Gastroesophageal sphincter (tissue), 4 donors: ENCODE results near the gene TAS1R3. TPM values are rescaled to one million over a fixed set of nuclear protein-coding genes. Genes with fewer than 3 reads are reported as not detected.

Experiments
- ATAC-seq: fragments of 150-250 bp; one replicate; pipeline ENCODE4 v1.9.1; 2016; ENCODE audit warnings: mild to moderate bottlenecking, moderate library complexity
- H3K27ac ChIP-seq, 4 donors: fragments of 200-600 bp; sonication (generic) in 3 of 4; 1 replicate in 3 of 4; 2 replicates in 1 of 4; pipeline ENCODE4 v1.5.1; 2016 to 2019
- H3K27me3 ChIP-seq: fragments of 200-600 bp; sonication (generic); one replicate; pipeline ENCODE4 v1.5.1; 2019
- H3K36me3 ChIP-seq, 2 donors: fragments of 200-600 bp; sonication (generic); one replicate each; pipeline ENCODE4 v1.5.1; 2019; ENCODE audit warnings: control low read depth in 1 of 2
- H3K4me1 ChIP-seq, 3 donors: fragments of 200-600 bp; sonication (generic); 1 replicate in 2 of 3; 2 replicates in 1 of 3; pipeline ENCODE4 v1.5.1; 2016 to 2019; ENCODE audit warnings: control low read depth in 2 of 3
- H3K4me3 ChIP-seq, 2 donors: fragments of 200-600 bp; sonication (generic); one replicate each; pipeline ENCODE4 v1.5.1; 2019; ENCODE audit warnings: mild to moderate bottlenecking in 1 of 2, moderate library complexity in 1 of 2
- H3K9me3 ChIP-seq, 3 donors: fragments of 200-600 bp; sonication (generic); one replicate each; pipeline ENCODE4 v1.5.1; 2017 to 2019; ENCODE audit warnings: control low read depth in 2 of 3
- EP300 ChIP-seq: sonication (generic); formaldehyde crosslinking; IDR thresholded peaks from one replicate; pipeline ENCODE4 v1.6.1; 2017; ENCODE audit warnings: antibody characterized with exemption, mild to moderate bottlenecking
- POLR2A ChIP-seq, 2 donors: fragments of 450-650 bp; IDR thresholded peaks; one replicate each; pipeline ENCODE4 v1.6.1; 2017; ENCODE audit warnings: antibody characterized with exemption in 2 of 2, mild to moderate bottlenecking in 2 of 2, moderate library complexity in 1 of 2
- POLR2AphosphoS5 ChIP-seq: sonication (generic); formaldehyde crosslinking; IDR thresholded peaks from one replicate; pipeline ENCODE4 v1.6.1; 2017; ENCODE audit warnings: antibody characterized with exemption
- WGBS, 2 donors: methylation state at CpG; one replicate each; pipeline ENCODE4 v1.1.5; 2018; ENCODE audit warnings: low coverage in 1 of 2; 5-methylcytosine and 5-hydroxymethylcytosine counted together
- total RNA-seq, 4 donors: library from RNA; depleted of rRNA; stranded (reverse); fragments of >200 nt; gene quantifications; one replicate each; pipeline ENCODE4 v1.1.0, GENCODE V29; 2016
- TF ChIP-seq, protein P1 (sequence below), 4 experiments: fragments of 200-600 bp in 2 of 4; fragments of 450-650 bp in 2 of 4; sonication (generic) in 1 of 4; IDR thresholded peaks; one replicate each; pipeline ENCODE4 v1.5.1; 2017 to 2019; ENCODE audit warnings: antibody characterized with exemption in 4 of 4, mild to moderate bottlenecking in 2 of 4, moderate library complexity in 2 of 4

Gene TAS1R3
- total RNA-seq, 4 donors from 2014 or later, result 0.12 to 0.54 (median 0.40) TPM; not detected in 1

DNA sequence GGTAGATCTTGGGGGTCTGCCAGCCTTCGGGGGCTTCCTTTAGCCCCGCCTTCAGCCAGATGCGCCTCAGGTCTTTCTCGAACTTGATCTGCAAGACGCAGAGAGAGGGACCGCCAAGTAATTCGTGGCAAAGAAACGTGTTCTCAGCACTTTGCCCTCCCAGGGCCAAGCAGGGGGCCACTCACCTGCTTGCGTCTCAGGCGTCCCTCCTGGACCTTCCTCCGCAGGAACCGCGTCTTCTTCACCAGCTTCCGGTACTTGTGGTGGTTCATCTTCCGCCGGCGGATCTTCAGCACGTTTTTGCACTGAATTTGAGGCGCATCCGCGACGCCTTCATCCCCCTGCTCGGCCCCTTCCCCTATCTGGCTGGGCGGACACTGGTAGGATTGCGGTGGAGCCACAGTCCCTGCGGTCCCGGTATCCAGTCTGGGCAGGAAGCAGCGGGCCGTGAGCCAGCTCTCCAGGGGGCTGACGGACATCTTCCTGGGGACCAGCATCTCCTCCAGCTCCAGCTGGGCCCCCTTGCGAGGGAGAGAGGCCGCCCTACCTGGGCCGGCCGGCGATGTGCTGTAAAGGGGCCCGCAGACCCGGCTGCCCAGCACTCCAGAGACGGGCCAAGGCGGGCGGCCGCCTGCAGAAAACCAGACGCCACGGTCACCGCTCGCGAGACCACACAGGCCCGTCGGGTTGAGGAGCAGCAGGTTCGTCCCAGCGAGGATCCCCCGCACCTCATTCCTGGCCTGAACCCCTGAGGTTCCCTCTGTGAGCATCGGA is 42.9 kb downstream of the TAS1R3 start:
- Histone ChIP-seq H3K27me3 (no peaks in the 10 kb centered on the region), H3K4me3 (peak overlapping the region; percentile 73 to 99), H3K36me3 (peaks cover 0 to 17% of the 10 kb centered on the region in 2 donors), H3K4me1 (peaks cover 0 to 43% (median 27%) of the 10 kb centered on the region in 3 donors), H3K9me3 (no peaks in the 10 kb centered on the region), H3K27ac (peak overlapping the region in 3 of 4 donors; percentile 95 to 99 (median 97))
- no peak for ATAC-seq
- no peak for TF ChIP-seq EP300
- WGBS, 2 donors, result 83 to 93% methylated on average over 3 to 18 of the region's 52 CpGs

DNA sequence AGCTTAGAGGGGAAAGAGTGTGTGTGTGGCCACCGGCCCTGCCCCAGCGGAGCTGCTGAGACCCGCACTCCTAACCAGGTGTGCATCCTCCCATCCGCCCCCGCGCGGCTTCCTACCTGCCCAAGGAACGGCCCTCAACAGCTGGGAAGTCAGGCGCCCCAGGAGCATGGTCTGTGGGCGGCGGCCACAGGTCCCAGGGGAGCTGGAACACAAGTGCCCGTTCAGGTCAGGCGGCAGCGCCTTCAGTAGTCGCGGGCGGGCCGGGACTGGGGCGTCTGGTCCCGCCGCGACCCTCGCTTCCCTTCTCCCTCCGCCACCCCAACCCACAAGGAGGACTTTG is 43.5 kb downstream of the TAS1R3 start:
- Histone ChIP-seq H3K4me1 (peaks cover 0 to 43% (median 27%) of the 10 kb centered on the region in 3 donors), H3K9me3 (no peaks in the 10 kb centered on the region), H3K36me3 (peaks cover 0 to 17% of the 10 kb centered on the region in 2 donors), H3K27ac (peak overlapping the region; percentile 85 to 99 (median 96)), H3K4me3 (peak overlapping the region; percentile 73 to 99), H3K27me3 (no peaks in the 10 kb centered on the region)
- no peak for ATAC-seq
- TF ChIP-seq, protein P1, sequence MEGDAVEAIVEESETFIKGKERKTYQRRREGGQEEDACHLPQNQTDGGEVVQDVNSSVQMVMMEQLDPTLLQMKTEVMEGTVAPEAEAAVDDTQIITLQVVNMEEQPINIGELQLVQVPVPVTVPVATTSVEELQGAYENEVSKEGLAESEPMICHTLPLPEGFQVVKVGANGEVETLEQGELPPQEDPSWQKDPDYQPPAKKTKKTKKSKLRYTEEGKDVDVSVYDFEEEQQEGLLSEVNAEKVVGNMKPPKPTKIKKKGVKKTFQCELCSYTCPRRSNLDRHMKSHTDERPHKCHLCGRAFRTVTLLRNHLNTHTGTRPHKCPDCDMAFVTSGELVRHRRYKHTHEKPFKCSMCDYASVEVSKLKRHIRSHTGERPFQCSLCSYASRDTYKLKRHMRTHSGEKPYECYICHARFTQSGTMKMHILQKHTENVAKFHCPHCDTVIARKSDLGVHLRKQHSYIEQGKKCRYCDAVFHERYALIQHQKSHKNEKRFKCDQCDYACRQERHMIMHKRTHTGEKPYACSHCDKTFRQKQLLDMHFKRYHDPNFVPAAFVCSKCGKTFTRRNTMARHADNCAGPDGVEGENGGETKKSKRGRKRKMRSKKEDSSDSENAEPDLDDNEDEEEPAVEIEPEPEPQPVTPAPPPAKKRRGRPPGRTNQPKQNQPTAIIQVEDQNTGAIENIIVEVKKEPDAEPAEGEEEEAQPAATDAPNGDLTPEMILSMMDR (IDR thresholded peaks at IDR 0.05), result no peak
- TF ChIP-seq POLR2AphosphoS5 (no peak), POLR2A (IDR thresholded peaks at IDR 0.05) (no peak), EP300 (no peak)
- WGBS, 2 donors, result no CpG with 5 or more reads among the region's 24 CpGs

DNA sequence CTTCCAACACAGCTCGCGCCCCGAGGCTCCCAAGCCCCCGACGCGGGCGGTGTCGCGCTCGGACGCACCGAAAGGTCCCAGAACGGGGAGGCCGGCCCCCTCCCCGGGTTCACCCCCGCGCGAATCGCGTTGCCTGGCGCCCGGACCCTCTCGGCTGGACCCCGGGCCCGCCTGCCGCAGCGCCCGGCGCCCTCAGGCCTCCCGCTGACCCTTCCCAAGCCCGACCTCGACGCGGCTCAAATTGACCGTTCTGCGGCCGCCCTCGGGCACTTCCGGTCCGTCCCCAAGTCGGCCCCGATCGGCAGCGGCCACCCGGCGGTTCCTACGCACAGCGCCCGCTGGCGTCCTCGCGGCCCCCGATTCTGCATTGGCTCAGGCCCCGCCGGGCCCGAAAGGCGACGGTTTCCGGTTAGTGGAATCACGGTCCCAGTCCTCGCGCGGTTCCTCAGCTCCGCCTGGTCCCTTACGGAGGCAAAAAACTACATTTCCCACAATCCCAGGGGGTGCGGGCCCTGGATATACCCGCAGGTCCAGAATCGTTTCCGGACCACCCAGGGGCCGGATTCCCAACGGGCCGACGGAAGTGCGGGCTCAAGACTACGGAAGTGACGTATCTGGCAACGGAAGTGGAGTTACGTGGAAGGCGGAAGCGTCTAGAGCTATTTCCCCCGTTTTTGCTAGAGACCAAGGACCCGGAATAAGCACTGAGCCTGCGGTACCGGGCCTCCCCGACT is 44.0 kb downstream of the TAS1R3 start, which contains the start of gene AURKAIP1:
Gene AURKAIP1 (minus strand): TSS at position 279 of the 734 bp plus-strand sequence. CDS start 451 bp downstream, outside the sequence.
- Histone ChIP-seq H3K4me1 (peaks cover 0 to 43% (median 27%) of the 10 kb centered on the region in 3 donors), H3K36me3 (peaks cover 0 to 17% of the 10 kb centered on the region in 2 donors), H3K27ac (peak within 1 kb of the TSS; percentile 85 to 99 (median 96)), H3K4me3 (peak within 1 kb of the TSS; percentile 73 to 99), H3K27me3 (no peaks in the 10 kb centered on the region), H3K9me3 (no peaks in the 10 kb centered on the region)
- no peak for TF ChIP-seq EP300
- TF ChIP-seq POLR2AphosphoS5, result peak; percentile 81
- TF ChIP-seq POLR2A (IDR thresholded peaks at IDR 0.05), result peak; percentile 70 to 71
- TF ChIP-seq, protein P1 (IDR thresholded peaks at IDR 0.05), result peak in 3 of 4 experiments; percentile 40 to 62 (median 56)
- ATAC-seq, result peak; percentile 97
- 0 to 1% methylated on average over 14 to 15 of the region's 85 CpGs for WGBS, 2 donors

DNA sequence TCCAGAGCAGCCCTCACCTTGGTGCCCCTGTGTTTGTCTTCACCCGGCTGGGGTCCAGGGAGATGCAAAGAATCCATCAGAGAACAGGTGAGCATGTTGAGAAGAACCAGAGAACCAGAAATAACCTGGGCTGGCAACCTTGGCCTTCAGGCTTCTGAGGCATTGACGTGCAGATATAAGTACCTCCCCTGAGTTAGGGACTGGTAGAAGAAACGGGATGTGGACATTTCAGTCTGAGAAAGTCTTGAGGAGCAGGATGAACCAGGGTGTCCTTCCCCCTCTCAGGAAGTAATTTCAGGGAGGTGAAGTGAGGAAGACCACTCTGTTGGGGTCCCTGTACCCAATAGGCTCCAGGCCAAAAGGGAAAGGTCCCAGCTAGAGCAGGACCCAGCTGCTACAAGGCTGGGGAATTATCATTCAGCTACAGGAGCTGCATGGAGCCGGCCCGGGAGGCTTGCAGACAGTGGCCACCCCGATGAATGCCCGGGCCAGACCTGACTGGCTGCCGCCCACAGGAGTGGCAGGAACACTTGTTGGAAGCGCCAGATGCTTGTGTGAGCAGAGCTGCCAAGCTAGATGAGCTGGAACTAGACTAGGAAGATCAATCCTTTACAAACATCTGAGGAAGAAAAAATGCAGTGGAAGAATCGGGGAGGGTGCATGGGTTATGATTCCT is 45.6 kb downstream of the TAS1R3 start:
- Histone ChIP-seq H3K27ac (peak overlapping the region in 2 of 4 donors; percentile 95 to 97), H3K4me1 (peaks cover 0 to 38% (median 25%) of the 10 kb centered on the region in 3 donors), H3K9me3 (no peaks in the 10 kb centered on the region), H3K4me3 (no peak overlapping the region), H3K27me3 (no peaks in the 10 kb centered on the region), H3K36me3 (peaks cover 0 to 29% of the 10 kb centered on the region in 2 donors)
- TF ChIP-seq, protein P1 (IDR thresholded peaks at IDR 0.05), result no peak
- TF ChIP-seq EP300, result no peak
- no peak for TF ChIP-seq POLR2A (IDR thresholded peaks at IDR 0.05)
- no peak for TF ChIP-seq POLR2AphosphoS5
- no peak for ATAC-seq
- WGBS, 2 donors, result 70 to 83% methylated on average over 1 to 4 of the region's 10 CpGs
